GM23338 (cell line): Measurements from ENCODE around the gene TNNI2. TPM values are rescaled to one million over a fixed set of nuclear protein-coding genes. Genes with fewer than 3 reads are reported as not detected.

Experiments
- ATAC-seq: fragments of 200-7000 bp; cut with Tn5 transposase; 3 replicates; pipeline ENCODE4 v1.9.1; 2020
- DNase-seq: peaks from one replicate; pipeline ENCODE4 v3.0.0-alpha.2; 2015; ENCODE audit warnings: low spot score
- H2AFZ ChIP-seq: fragments of 200-600 bp; sonication (generic); 2 replicates; pipeline ENCODE4 v1.8.0; 2016; ENCODE audit warnings: antibody characterized with exemption, mild to moderate bottlenecking, moderate library complexity
- H3F3A ChIP-seq: fragments of 200-600 bp; sonication (generic); replicated peaks from 2 replicates; pipeline ENCODE4 v1.8.0; 2017; ENCODE audit warnings: antibody characterized with exemption, mixed run types, low read depth
- H3K27ac ChIP-seq: fragments of 200-600 bp; sonication (generic); 2 replicates; pipeline ENCODE4 v1.6.1; 2016; ENCODE audit warnings: low read depth
- H3K27me3 ChIP-seq: fragments of 200-600 bp; sonication (generic); 2 replicates; pipeline ENCODE4 v1.8.0; 2016; ENCODE audit warnings: mild to moderate bottlenecking, mixed run types, moderate library complexity; ENCODE audit not compliant: insufficient read depth
- H3K36me3 ChIP-seq: fragments of 200-600 bp; sonication (generic); 2 replicates; pipeline ENCODE4 v1.8.0; 2016; ENCODE audit warnings: mild to moderate bottlenecking; ENCODE audit not compliant: insufficient read depth
- H3K4me1 ChIP-seq: fragments of 200-600 bp; sonication (generic); 2 replicates; pipeline ENCODE4 v1.8.0; 2016; ENCODE audit warnings: mild to moderate bottlenecking, moderate library complexity; ENCODE audit not compliant: insufficient read depth
- H3K4me2 ChIP-seq: fragments of 200-600 bp; sonication (generic); 2 replicates; pipeline ENCODE4 v1.7.1; 2017; ENCODE audit warnings: mixed run types
- H3K4me3 ChIP-seq: fragments of 200-600 bp; sonication (generic); 2 replicates; pipeline ENCODE4 v1.6.1; 2016; ENCODE audit warnings: mixed run types
- H3K79me2 ChIP-seq: fragments of 200-600 bp; sonication (generic); replicated peaks from 2 replicates; pipeline ENCODE4 v1.8.0; 2017; ENCODE audit warnings: mild to moderate bottlenecking; ENCODE audit not compliant: insufficient read depth
- H3K9me2 ChIP-seq: fragments of 200-600 bp; sonication (generic); 2 replicates; pipeline ENCODE4 v1.8.0; 2017; ENCODE audit not compliant: insufficient read depth
- H4K20me1 ChIP-seq: fragments of 200-600 bp; sonication (generic); replicated peaks from 2 replicates; pipeline ENCODE4 v1.8.0; 2017; ENCODE audit warnings: mild to moderate bottlenecking; ENCODE audit not compliant: insufficient read depth
- H3K27ac Mint-ChIP-seq: 2 replicates; pipeline ENCODE4 v1.8.0; 2020; ENCODE audit warnings: inconsistent platforms, mild to moderate bottlenecking, moderate library complexity, mixed read lengths
- H3K27me3 Mint-ChIP-seq: 3 replicates; pipeline ENCODE4 v1.8.0; 2022; ENCODE audit warnings: low read depth, mild to moderate bottlenecking, moderate library complexity, mixed read lengths, inconsistent platforms; ENCODE audit not compliant: insufficient read depth, poor library complexity
- H3K36me3 Mint-ChIP-seq: 3 replicates; pipeline ENCODE4 v1.8.0; 2021; ENCODE audit warnings: low read depth, mild to moderate bottlenecking, inconsistent platforms, moderate library complexity, mixed read lengths
- H3K4me1 Mint-ChIP-seq: 3 replicates; pipeline ENCODE4 v1.8.0; 2020; ENCODE audit warnings: mild to moderate bottlenecking, inconsistent platforms, mixed read lengths
- H3K4me3 Mint-ChIP-seq: 3 replicates; pipeline ENCODE4 v1.8.0; 2021; ENCODE audit warnings: moderate library complexity, mild to moderate bottlenecking, inconsistent platforms, mixed read lengths
- H3K9me3 Mint-ChIP-seq: 3 replicates; pipeline ENCODE4 v1.8.0; 2020; ENCODE audit warnings: moderate library complexity, mild to moderate bottlenecking, inconsistent platforms, mixed read lengths
- EZH2 ChIP-seq: fragments of 200-600 bp; sonication (generic); IDR thresholded peaks from one replicate; pipeline ENCODE4 v1.8.0; 2017; ENCODE audit warnings: antibody characterized with exemption, mild to moderate bottlenecking, low read depth; ENCODE audit not compliant: unreplicated experiment
- EZH2phosphoT487 ChIP-seq: fragments of 200-600 bp; sonication (generic); IDR thresholded peaks from one replicate; pipeline ENCODE4 v1.8.1; 2018; ENCODE audit warnings: antibody characterized with exemption; ENCODE audit not compliant: unreplicated experiment
- JUNB ChIP-seq: IDR thresholded peaks from one replicate; pipeline ENCODE4 v1.6.1; 2016; ENCODE audit warnings: antibody characterized with exemption; ENCODE audit not compliant: unreplicated experiment
- NANOG ChIP-seq: IDR thresholded peaks from 2 replicates; pipeline ENCODE4 v1.6.1; 2016; ENCODE audit warnings: antibody characterized with exemption, borderline replicate concordance
- POLR2AphosphoS5 ChIP-seq: IDR thresholded peaks from 2 replicates; pipeline ENCODE4 v1.6.1; 2016; ENCODE audit warnings: antibody characterized with exemption, low read depth
- ZNF331 ChIP-seq: fragments of 250-450 bp; sonication (Bioruptor Pico); IDR thresholded peaks from 2 replicates; pipeline ENCODE4 v1.5.0; 2020; ENCODE audit warnings: low read depth, mild to moderate bottlenecking, moderate library complexity
- polyA plus RNA-seq: library from polyadenylated mRNA; unstranded; fragments of >200 nt; fragmentation: Nextera tagmentation; extraction: Ambion mirVana; gene quantifications from 2 replicates; pipeline ENCODE4 v1.2.1, GENCODE V29; 2016
- total RNA-seq: library from RNA; depleted of rRNA; stranded (reverse); fragments of >200 nt; shearing (Covaris generic); gene quantifications from 2 replicates; pipeline ENCODE4 v1.2.3, GENCODE V29; 2014
- TF ChIP-seq, protein P1 (sequence below), 2 experiments: fragments of 200-600 bp in 1 of 2; sonication (generic) in 1 of 2; conservative IDR thresholded peaks; 2 replicates each; pipeline versions ENCODE4 v1.5.1 to v1.6.1; 2016 to 2017; ENCODE audit warnings: antibody characterized with exemption in 2 of 2, low read depth in 2 of 2, mild to moderate bottlenecking in 2 of 2, moderate library complexity in 1 of 2
- TF ChIP-seq, protein P2 (sequence below): fragments of 250-450 bp; sonication (Bioruptor Pico); IDR thresholded peaks from 2 replicates; pipeline ENCODE4 v1.5.0; 2020; ENCODE audit warnings: mild to moderate bottlenecking, moderate library complexity
- TF ChIP-seq, protein P3 (sequence below): IDR thresholded peaks from 2 replicates; pipeline ENCODE4 v1.6.1; 2016; ENCODE audit warnings: antibody characterized with exemption
- TF ChIP-seq, protein P4 (sequence below): IDR thresholded peaks from one replicate; pipeline ENCODE4 v1.6.1; 2018; ENCODE audit warnings: antibody characterized with exemption; ENCODE audit not compliant: unreplicated experiment

Gene TNNI2
- total and polyA plus RNA-seq, 2 experiments from 2014 or later: not detected

DNA sequence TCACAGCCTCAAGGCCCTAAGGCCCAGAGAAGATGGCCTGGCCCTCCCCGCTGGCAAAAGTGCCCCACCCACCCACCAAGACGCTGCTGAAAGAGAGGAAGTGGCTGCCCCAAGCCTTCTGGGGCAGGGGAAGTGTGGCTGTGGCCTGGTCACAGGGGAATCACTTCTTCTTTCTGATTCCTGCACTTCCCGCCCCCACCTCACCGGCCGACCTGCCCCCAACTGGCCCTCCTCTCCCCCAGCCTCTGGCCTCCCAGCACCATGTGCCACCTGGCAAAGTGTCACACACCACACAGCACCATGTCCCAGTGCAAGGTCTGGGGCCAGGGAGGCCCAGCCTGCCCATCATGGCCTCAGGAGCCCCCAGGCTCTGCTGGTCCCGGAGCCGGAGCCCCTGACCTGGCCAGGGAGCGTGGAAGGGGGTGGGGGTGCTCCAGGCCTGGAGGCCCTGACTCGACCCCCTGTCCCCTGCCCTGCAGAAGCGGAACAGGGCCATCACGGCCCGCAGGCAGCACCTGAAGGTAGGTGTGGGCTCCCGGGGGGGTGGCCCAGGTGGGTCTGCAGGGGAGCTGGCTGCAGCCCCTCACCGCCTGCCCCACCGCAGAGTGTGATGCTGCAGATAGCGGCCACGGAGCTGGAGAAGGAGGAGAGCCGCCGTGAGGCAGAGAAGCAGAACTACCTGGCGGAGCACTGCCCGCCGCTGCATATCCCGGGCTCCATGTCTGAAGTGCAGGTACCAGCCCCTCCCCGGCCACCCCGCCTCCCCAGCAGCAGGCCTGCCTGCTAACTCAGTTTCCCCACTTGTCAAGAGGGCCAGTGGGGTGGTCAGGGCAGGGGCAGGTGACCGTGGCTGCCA lies 1.4 kb downstream of the TNNI2 start (continued):
- TF ChIP-seq, protein P1, sequence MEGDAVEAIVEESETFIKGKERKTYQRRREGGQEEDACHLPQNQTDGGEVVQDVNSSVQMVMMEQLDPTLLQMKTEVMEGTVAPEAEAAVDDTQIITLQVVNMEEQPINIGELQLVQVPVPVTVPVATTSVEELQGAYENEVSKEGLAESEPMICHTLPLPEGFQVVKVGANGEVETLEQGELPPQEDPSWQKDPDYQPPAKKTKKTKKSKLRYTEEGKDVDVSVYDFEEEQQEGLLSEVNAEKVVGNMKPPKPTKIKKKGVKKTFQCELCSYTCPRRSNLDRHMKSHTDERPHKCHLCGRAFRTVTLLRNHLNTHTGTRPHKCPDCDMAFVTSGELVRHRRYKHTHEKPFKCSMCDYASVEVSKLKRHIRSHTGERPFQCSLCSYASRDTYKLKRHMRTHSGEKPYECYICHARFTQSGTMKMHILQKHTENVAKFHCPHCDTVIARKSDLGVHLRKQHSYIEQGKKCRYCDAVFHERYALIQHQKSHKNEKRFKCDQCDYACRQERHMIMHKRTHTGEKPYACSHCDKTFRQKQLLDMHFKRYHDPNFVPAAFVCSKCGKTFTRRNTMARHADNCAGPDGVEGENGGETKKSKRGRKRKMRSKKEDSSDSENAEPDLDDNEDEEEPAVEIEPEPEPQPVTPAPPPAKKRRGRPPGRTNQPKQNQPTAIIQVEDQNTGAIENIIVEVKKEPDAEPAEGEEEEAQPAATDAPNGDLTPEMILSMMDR (conservative IDR thresholded peaks at IDR 0.05; ENCODE audit: low read depth in 2 of 2): no peak
- TF ChIP-seq JUNB (no peak), ZNF331 (CRISPR knock-in tag) (no peak), EZH2phosphoT487 (no peak), EZH2 (no peak)

DNA sequence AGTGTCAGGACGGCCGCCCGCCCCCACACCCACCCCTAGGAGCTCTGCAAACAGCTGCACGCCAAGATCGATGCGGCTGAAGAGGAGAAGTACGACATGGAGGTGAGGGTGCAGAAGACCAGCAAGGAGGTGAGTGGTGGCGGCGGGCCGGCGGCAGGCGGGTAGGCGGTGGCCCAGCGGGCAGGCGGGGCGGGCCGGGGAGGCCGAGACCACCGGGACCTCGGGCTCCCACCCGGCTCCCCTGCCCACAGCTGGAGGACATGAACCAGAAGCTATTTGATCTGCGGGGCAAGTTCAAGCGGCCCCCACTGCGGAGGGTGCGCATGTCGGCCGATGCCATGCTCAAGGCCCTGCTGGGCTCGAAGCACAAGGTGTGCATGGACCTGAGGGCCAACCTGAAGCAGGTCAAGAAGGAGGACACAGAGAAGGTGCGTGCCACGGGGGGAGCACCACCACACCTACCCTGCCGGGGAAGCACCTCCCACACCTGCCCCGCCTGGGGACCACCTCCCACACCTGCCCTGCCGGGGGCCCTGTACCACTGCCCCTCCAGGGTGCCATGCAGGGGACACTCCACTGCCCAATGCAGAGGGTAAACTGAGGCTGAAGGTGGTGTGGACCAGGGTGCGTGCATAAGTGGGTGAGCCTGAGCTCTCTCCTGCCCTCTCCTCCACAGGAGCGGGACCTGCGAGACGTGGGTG lies 2.1 kb downstream of the TNNI2 start:
- Histone ChIP-seq H3K36me3 (no peaks in the 10 kb centered on the region), H3K79me2 (no peaks in the 10 kb centered on the region), H3K4me3 (no peak overlapping the region), H3F3A (no peaks in the 10 kb centered on the region), H3K4me2 (no peak overlapping the region), H3K27me3 (no peaks in the 10 kb centered on the region), H4K20me1 (no peaks in the 10 kb centered on the region), H3K4me1 (no peaks in the 10 kb centered on the region), H3K9me2 (no peaks in the 10 kb centered on the region), H2AFZ (no peak overlapping the region), H3K27ac (no peak overlapping the region)
- Mint-ChIP-seq H3K27me3 (peaks cover 7% of the 10 kb centered on the region), H3K4me3 (no peak overlapping the region; the same call in 2 of the 3 replicates), H3K9me3 (no peaks in the 10 kb centered on the region), H3K27ac (no peak overlapping the region), H3K4me1 (no peaks in the 10 kb centered on the region), H3K36me3 (no peaks in the 10 kb centered on the region)
- ATAC-seq (no peak), DNase-seq (no peak)
- TF ChIP-seq, protein P2, sequence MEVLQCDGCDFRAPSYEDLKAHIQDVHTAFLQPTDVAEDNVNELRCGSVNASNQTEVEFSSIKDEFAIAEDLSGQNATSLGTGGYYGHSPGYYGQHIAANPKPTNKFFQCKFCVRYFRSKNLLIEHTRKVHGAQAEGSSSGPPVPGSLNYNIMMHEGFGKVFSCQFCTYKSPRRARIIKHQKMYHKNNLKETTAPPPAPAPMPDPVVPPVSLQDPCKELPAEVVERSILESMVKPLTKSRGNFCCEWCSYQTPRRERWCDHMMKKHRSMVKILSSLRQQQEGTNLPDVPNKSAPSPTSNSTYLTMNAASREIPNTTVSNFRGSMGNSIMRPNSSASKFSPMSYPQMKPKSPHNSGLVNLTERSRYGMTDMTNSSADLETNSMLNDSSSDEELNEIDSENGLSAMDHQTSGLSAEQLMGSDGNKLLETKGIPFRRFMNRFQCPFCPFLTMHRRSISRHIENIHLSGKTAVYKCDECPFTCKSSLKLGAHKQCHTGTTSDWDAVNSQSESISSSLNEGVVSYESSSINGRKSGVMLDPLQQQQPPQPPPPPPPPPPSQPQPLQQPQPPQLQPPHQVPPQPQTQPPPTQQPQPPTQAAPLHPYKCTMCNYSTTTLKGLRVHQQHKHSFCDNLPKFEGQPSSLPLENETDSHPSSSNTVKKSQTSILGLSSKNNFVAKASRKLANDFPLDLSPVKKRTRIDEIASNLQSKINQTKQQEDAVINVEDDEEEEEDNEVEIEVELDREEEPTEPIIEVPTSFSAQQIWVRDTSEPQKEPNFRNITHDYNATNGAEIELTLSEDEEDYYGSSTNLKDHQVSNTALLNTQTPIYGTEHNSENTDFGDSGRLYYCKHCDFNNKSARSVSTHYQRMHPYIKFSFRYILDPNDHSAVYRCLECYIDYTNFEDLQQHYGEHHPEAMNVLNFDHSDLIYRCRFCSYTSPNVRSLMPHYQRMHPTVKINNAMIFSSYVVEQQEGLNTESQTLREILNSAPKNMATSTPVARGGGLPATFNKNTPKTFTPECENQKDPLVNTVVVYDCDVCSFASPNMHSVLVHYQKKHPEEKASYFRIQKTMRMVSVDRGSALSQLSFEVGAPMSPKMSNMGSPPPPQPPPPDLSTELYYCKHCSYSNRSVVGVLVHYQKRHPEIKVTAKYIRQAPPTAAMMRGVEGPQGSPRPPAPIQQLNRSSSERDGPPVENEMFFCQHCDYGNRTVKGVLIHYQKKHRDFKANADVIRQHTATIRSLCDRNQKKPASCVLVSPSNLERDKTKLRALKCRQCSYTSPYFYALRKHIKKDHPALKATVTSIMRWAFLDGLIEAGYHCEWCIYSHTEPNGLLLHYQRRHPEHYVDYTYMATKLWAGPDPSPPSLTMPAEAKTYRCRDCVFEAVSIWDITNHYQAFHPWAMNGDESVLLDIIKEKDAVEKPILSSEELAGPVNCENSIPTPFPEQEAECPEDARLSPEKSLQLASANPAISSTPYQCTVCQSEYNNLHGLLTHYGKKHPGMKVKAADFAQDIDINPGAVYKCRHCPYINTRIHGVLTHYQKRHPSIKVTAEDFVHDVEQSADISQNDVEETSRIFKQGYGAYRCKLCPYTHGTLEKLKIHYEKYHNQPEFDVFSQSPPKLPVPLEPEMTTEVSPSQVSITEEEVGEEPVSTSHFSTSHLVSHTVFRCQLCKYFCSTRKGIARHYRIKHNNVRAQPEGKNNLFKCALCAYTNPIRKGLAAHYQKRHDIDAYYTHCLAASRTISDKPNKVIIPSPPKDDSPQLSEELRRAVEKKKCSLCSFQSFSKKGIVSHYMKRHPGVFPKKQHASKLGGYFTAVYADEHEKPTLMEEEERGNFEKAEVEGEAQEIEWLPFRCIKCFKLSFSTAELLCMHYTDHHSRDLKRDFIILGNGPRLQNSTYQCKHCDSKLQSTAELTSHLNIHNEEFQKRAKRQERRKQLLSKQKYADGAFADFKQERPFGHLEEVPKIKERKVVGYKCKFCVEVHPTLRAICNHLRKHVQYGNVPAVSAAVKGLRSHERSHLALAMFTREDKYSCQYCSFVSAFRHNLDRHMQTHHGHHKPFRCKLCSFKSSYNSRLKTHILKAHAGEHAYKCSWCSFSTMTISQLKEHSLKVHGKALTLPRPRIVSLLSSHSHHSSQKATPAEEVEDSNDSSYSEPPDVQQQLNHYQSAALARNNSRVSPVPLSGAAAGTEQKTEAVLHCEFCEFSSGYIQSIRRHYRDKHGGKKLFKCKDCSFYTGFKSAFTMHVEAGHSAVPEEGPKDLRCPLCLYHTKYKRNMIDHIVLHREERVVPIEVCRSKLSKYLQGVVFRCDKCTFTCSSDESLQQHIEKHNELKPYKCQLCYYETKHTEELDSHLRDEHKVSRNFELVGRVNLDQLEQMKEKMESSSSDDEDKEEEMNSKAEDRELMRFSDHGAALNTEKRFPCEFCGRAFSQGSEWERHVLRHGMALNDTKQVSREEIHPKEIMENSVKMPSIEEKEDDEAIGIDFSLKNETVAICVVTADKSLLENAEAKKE (CRISPR knock-in tag): no peak
- TF ChIP-seq EZH2 (no peak), POLR2AphosphoS5 (no peak), ZNF331 (CRISPR knock-in tag) (no peak), EZH2phosphoT487 (no peak), NANOG (no peak)
- TF ChIP-seq, protein P3, sequence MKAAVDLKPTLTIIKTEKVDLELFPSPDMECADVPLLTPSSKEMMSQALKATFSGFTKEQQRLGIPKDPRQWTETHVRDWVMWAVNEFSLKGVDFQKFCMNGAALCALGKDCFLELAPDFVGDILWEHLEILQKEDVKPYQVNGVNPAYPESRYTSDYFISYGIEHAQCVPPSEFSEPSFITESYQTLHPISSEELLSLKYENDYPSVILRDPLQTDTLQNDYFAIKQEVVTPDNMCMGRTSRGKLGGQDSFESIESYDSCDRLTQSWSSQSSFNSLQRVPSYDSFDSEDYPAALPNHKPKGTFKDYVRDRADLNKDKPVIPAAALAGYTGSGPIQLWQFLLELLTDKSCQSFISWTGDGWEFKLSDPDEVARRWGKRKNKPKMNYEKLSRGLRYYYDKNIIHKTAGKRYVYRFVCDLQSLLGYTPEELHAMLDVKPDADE: no peak
- TF ChIP-seq, protein P4, sequence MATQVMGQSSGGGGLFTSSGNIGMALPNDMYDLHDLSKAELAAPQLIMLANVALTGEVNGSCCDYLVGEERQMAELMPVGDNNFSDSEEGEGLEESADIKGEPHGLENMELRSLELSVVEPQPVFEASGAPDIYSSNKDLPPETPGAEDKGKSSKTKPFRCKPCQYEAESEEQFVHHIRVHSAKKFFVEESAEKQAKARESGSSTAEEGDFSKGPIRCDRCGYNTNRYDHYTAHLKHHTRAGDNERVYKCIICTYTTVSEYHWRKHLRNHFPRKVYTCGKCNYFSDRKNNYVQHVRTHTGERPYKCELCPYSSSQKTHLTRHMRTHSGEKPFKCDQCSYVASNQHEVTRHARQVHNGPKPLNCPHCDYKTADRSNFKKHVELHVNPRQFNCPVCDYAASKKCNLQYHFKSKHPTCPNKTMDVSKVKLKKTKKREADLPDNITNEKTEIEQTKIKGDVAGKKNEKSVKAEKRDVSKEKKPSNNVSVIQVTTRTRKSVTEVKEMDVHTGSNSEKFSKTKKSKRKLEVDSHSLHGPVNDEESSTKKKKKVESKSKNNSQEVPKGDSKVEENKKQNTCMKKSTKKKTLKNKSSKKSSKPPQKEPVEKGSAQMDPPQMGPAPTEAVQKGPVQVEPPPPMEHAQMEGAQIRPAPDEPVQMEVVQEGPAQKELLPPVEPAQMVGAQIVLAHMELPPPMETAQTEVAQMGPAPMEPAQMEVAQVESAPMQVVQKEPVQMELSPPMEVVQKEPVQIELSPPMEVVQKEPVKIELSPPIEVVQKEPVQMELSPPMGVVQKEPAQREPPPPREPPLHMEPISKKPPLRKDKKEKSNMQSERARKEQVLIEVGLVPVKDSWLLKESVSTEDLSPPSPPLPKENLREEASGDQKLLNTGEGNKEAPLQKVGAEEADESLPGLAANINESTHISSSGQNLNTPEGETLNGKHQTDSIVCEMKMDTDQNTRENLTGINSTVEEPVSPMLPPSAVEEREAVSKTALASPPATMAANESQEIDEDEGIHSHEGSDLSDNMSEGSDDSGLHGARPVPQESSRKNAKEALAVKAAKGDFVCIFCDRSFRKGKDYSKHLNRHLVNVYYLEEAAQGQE: no peak
